ENCODE results near the gene SPRING1.
A peak's percentile ranks its signal among the peaks of the same experiment; 100 is the strongest.

The SPRING1 gene

DNA sequence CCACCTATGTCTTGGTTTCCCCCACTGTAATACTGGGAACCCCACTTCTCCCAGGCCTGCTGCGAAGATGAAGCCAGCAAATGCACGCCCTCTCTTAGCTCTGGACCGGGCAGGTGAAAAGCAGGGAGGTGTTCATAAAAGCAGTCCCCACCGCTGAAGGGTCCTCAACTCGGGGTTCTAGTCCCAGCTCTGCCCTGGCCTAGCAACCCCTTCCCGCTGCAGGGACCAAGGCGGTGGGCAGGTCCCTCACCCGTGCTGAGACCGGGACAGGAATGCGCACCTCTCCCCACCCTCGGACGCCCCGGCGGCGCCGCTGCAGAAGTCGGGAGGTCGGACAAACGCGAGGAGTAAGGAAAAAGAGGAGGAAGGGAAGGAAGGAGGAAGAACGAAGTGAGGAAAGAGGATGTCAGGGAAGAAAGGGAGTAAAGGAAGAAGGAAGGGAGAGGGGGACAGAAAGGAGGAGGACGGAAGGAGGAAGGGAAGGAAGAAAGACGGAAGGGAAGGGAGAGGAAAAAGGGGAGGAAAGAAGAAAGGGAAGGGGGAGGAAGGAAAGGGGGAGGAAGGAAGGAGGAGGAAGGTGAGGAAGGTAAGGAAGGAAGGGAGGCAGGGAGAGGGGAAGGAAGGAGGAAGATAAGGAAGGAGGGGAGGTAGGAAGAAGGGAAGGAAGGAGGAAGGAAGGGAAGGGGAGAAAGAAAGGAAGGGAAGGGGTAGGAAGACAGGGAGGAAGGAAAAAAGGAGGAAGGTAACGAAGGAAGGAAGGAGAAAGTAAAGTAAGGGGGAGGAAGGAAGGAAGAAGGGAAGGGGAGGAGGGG, 701 bp downstream of the SPRING1 start:
- DNase-seq: no peak

DNA sequence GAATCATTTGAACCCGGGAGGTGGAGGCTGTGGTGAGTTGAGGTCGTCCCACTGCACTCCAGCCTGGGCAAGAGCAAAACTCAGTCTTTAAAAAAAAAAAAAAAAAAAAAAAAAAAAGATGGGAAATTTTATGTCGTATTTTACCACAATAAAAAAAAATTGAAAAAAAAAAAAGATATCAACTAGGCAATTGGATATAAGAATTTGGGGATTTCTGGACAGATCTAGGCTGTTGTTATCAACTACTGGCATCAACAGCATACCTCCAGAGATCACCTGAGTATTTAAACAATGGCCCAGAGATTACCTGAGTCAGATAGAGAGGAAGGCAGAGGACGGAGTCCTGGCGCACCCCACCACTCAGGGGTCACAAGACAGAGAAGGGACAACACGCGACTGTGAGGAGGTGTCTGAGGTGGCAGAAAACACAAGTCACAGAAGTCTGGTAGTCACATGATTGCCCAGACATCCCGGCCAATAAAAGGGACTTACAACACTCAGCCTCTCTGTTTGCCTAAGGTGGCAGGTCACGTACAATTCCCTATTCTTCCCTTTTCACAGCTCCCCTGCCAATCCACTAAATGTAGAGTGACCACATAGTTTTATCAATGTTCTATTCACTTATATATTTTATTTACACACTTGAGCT, 1.8 kb downstream of the SPRING1 start:
- DNase-seq: no peak

DNA sequence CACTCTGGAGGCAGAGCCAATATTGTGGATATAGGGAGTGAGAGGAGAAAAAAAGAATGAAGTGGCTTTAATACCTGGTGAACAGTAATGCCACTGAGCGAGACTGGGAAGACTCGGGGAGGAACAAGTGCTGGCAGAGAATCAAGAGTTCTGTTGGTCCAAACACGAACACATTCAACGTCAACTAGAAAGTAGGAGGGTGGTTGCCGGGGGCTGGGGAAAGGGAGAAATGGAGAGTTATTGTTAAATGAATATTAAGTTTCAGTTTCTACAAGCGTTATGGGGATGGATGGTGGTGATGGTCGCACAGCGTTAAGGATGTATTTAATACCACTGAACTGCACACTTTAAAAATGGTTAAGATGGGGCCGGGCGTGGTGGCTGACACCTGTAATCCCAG, 2.8 kb downstream of the SPRING1 start:
- DNase-seq: no peak

DNA sequence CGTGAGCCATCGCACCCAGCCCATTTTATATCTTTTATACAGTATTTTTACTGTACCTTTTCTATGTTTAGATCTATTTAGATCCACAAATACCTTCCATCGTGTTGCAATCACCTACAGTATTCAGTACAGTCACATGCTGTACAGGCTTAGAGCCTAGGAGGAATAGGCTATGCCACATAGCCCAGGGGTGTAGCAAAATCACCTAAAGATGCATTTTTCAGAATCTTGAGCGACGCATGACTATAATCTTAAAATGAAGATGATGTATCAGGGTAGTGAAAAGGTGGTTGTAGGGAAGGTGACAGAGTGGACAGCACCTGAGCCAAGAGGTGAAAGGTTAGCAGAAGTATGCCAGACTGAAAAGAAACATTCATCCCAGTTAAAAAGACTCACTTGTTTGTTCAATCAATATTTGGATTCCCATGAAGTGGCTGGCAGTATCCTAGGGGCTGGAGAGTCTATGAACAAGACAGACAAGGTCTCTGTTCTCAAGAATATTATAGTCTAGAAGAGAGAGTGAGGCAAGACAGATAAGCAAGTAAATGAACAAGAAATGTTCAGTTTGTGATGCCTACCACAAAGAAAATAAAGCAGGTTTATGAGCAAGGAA, 3.6 kb downstream of the SPRING1 start:
- no peak for DNase-seq

DNA sequence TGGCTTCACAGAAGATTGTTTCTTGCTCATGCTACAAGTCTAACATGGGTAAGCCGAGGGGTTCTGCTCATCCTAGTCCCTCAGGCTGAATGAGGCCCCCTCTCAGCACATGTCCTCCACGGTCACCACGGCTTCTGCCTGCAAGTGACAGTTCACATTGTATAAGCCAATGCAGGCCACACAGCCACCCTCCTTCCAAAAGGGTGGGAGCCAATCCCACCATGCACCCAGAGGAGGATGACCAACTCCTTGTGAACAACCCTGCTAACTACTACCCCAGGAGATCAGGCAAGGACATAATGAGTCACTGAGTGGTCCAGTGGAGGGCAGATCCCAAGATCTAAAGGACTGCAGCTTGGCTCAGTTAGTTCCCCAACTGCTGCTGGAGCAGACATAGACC, 6.1 kb downstream of the SPRING1 start:
- DNase-seq: no peak

DNA sequence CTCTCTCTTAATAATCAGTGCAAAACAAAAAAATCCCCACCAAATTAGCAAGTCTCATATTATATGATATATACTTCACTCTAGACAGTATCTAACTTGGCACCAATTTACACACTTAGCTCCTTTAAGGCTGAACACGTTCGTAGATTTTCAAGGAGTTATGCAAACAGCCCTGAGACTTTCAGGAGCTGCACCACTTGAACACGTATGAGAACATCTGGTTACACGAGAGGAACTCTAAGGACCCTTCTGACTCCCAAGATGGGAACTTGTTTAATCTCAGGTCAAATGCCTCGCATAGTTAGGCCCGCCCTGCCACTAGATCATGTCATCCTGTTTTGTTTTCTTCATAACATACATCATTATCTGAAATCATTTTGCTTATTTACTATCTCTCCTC, 10.0 kb downstream of the SPRING1 start:
- DNase-seq: no peak

DNA sequence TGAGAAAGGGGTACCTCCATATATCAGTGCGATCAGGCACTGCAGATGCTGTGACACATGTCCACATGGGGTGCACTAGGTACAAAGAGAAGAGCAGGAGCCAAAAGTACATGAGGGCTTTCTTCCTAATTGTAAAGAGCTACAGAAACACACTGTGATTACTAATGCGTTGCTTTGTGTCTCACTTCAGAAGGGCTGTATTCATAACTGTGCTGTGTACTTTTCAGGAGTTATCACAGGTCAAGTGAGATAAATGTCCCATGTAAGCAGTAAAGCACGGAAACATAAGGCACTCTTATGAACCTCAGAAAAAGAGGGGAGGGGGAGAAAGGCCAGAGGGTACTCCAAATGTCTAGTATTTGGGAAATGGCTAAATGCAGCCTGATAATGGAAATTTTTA, 10.6 kb downstream of the SPRING1 start:
- DNase-seq: no peak

DNA sequence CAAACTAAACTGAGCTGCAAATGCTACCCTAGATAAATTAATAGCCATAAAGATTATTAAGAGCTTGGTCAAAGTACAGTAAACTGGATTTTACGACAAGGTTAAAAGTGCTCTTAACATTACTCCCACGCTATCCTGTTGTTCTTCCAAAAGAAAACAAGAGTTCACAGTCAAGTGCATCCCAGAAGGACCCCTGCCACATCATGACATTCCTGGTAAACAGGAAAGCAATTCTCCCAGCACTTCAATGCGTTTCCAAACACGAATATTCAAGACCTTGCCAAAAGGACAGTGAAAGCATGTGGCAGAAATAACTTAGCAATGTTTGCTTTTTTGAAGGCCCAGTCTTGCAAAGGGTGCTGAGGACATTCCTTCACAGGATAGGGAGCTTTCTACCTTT, 11.2 kb downstream of the SPRING1 start:
- no peak for DNase-seq

DNA sequence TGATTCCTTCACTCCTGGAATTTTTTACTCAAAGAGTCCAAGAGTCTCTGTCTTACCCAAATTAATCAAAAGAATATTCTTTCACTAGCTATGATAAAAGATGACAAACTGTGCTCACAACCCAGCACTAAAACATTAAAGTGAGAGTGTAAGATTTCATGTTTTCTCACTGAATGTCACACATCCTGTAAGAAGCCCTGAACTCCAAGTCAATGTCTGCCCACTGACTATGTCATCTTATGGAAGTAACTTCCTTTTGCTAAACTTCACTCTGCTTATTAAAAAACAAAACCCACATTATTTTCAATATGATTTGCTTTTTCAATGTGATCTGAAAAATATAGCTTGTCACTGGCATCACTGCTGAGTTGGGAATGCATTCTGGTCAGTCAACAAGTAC, 15.6 kb downstream of the SPRING1 start:
- DNase-seq: no peak

DNA sequence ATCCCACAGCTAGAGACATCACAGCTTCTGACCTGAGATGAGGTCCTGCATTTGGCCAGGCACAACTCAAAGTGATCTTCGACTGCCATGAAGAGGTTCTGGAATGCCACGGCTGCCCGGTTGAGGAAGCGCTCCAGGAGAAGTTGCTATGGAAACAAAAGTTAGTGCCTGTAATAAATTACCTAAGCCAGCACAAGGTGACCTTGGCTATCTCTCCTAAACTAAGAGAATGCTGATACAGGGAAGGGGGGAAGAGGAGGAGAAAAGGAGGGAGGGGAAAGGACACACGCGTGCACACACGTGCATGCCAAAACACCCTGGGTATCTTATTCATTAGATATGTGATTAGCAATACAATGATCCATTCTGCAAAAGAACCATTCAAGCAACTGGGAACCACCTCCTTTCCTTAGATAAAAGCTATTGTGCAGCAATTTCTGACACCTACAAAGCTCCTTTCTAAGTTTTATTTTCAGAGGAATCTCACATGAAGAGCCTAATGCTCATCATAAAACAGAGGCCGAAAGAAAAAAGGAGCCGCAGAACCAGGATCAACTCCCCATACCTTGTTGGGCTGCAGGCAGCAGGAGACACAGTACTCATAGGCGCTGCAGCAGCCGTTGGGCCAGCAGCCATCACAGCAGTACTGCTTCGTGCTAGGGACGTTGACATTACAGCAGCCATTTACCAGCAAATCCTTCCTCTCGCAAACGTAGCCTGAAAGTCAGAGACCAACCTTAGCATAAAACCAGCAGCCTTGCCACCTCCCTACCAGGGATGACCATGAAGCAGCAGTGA, 17.9 kb downstream of the SPRING1 start:
- no peak for DNase-seq

DNA sequence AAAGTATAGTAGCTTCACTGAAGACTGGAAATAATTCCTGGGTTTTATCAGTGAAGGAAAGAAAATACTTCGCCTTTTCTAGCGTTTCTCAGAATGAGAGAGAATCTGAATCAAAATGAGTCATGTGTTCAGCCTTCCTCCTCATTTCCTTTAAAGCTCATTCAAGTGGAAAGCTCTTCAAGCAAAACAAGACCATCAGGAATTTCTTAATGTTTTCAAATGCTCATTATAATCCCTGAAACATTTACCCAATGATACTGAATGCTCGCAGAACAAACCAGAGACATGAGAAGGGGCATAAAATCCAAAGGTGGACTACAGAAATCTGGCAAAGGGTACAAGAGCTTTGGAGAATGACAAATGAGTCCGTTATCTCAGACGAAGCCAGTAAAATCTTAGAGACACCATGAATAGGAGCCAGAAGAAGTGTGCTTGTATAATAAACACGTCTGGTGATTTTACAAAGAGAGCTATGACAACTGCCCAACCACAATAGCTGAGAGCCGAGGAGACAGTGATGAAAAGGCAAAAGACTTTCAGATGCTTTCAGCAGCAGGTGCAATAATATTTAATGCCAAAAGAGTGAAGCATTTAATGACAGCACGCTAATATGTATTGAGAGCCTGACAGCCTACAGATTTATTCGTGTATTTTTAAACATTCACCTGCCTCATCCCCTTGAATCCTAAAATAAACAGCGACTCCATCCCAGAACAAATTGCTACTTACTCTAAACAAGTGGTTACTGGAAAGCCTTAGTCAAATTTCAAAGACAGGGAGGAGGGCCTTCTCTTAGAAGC, 19.0 kb downstream of the SPRING1 start:
- no peak for DNase-seq

DNA sequence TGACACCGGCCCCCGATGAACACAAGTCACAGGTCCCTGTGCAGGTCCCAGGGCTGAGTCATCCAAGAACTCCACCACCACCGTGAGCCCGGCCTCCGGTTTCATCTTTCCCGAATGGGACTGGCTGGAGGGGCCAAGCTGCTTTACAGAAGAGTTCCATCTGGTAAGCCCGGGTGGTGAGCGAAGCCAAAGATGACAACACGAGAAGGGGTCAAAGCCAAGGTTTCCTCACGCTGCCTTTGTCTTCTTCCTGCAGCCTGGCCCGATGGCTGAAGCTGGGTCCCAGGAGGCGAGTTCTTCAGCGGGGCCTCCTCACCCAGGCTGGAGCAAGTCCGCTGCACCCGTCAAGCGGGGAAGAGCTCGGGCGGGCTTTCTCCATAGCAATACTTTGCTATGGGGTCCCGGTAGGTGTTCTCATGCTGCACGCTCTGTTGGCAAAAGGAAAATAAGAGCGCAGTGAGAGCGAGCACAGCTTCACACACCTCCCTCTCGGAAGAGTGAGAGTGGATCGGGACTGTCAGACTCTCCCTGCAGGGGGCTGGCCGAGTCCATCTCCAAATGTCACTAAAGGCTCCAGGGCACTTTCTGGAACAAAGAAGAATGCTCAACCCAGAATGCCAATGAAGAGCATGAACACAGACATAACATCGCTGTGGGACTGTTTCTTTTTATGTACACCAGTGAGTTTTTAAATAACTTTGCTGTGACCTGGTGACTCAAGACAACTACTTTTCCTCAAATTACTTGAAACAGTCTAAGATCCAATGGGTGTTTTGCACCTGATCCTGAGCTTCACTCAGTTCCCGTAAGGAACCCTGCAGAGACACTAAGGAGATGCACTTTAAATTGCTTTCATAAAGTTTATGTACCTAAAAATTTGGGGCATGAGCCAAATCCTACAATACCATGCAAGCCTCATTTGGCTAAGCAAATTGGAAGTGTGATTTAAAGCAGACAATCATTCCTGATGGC, 20.1 kb downstream of the SPRING1 start:
- DNase-seq: no peak

DNA sequence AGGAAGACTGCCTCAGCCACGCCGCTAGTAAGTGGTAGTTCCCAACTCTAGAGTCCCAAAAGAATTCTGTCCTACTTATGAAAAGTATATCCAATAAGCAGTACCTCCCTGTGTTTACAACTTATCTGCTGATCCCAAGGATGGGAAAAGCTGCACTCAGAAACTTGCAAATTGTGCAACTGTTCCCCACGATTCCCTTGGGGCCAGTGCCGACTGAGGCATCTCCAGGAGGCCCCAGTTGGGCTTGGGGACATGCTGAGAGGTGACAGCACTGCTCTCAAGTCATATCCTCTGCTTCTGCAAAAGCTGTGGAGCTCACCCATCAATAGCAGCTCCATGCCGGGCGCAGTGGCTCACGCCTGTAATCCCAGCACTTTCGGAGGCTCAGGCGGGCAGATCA, 23.7 kb downstream of the SPRING1 start:
- no peak for DNase-seq

DNA sequence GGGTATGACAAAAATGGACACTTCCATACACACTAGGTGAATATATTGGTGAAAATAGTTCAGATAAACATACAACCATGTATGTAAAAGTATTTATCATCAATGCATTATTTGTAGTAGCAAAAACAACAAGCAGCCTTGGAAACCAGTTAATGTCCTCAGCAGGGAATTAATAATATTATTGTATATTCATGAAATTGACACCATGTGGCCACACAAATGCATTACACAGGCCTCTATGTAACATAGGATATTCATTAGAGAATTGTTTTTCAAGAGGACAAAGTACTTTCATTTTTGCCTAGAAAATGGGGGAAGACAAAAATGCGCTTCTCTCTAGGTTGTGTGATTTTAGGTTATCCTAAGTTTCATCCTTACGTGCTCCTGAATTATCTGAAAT, 24.3 kb downstream of the SPRING1 start:
- DNase-seq: no peak

DNA sequence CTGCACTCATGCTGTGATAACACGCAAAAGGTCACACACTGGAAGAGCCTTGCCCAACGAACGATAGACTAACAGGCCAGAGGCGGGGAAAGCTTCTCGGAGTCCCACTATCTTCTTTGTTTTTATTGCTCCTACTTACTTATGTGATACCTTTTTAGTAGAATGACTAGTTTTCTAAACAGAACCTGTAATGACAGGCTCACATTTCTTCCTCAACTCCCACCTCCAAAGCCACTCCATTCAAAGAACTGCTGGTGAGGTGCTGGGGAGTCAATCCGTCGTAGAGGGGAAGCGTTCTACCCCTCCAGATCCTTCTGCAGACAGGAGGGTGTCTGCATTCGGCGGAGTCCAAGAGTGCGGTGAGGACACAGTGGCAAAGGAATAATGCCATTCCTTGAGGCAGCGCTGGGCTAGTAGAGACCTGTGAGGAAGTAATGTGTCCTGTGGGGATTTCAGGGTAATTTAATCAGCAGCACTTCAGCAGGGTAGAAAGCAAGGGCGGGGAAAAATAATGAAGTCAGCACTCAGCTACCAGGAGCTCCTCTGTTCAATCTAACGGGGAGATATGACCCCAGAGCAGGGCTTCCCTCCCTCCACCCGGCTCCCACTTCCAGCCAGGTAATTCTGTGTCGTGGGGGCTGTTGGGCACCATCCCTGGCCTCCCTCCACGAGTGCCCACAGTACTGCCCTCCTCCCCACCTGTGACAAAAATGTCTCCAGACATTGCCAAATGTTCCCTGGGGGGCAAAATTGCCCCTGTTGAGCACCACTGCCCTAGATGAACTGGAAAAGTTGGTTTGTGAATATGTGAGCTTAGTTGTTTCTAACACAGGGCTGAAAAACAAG, 25.2 kb downstream of the SPRING1 start:
- no peak for DNase-seq

DNA sequence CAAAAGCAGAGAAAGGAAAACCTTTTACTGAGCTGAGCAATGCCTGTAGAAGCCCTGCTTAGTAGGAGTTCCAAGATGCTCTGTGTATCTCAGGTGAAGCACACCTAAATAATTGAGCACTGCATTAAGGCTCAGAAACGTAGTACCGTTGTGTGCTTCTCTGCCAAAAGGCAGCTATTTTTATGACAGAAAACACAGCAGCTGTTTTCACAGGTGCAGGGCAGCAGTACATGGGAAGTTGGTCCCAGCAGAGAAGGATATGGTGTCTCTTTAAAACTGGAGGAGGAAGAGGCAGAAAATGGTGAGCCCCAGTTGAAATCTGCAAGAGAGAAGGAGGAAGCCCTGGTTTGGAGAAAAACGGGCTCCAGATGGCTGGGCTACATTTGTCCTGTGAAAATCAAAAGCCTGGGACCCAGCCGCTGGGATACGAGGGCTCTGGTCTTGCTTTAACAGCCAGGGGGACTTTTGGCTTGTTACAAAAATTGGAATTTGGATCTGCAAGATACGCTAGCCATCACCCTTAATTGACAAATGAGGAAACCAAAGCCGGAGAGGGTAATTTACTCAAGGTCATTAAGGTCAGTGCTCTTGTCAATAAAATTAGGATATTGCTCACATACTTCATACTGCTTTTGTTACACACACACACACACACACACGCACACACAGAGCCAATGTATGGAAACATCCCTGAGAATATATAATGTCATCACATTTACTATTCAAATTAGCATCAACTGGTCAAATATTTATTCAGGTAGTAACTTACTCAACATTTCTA, 27.3 kb downstream of the SPRING1 start:
- DNase-seq: no peak

DNA sequence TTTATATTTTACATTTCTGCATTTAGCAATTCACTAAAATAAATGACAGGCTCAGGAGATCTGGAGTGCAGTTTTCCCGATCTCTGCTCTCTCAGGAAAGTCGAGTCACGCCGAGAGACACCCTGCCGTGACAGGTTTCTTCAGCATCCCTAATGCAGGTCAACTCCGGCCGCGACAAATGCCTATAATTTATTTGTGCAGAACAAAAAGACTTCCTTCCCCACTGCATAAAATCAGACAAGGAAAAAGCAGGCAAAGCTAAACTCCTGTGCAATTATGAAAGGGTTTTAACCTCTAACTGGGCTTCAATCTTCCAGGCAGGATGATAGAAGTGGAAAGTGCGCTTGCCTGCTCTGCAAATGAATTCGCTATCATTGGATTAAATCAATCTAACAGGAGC, 28.1 kb downstream of the SPRING1 start:
- no peak for DNase-seq

DNA sequence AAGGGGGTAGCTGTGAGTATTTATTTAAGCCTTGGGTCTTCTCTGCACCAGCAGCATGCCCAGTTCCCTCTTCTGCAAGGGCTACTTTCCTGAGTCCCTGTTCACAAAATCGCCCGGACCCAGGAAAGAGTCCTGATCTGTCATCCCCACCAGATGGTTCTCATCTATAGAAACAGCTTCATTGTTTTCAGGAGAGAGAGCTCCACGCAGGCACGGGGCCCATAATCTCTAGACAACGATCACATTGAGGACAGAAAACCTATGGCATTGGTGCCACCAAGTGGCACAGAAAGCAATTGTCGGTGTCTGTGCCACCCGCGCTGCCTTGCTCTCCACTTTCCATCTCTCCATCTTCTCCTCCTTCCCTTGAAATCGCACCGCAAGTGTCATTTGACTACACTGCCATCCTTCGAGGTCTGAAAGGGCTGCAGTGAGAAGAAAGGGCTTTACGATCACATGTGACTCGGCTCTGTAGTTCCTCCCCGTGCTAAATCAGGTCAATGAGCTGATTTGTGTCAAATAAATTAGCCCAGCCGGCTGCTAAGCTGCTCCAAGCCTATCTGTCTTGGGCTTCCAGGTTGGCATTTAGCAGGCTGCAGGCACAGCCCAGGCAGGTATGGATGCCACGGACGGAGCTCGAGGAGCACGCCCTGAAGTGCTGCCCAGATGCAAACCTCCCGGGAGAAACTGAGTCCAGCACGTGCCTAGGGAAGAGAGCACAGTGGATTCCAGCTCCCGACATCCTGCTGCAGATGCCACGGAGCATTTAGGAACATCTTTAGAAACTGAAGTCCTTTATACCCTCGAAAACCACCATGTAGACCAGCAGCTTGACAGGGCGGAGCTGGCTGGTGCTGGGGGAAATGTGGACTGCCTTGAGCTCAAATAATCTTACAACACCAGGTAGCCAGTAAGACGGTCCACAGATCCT, 28.8 kb downstream of the SPRING1 start:
- DNase-seq: peak; percentile 54
